Measurements from ENCODE around the gene BHMT. TPM values are rescaled to one million over a fixed set of nuclear protein-coding genes. Genes with fewer than 3 reads are reported as not detected.

BHMT gene
- total RNA-seq, 1 donor from 2014 or later = not detected

DNA sequence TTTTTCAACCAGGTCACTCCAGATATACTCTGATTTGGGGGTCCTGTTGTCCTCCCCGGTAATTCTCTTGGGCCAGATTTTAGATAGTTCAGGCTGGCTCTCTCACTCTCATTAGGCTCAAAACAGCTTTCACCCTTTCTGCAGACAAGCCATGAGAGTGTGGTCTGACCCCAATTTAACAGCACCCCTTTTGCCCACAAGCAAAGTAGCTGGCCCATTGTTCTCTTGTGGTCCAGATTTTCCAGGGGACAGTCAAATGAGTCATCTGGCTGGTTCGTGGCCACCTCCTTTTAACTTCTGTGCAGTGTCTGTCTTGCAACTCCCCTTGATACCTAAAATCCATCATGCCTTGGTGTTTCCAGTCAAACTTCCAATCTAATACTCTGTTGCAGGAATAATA lies 25.5 kb upstream of the BHMT start:
- intact Hi-C loops (cut with DNase I) = no loop called here

DNA sequence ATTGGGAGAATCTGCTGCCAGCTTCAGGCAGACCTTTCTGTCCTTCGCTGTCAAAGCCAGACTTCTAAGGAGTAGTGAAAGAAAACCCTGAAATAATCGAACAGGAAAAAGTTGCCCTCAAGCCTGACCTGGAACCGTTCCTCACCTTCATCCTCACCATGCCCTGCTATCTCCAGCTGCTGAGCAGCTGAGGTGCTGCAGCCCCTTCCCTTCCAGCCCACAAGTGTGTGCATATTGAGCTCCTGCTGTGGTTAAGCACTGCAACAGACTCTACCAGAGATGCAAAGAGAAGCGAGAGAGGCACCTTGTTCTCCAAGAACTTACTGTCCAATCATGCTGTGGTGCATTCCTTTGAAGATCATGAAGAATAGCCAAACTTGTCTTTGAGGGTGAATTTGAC lies 23.1 kb upstream of the BHMT start:
- Histone ChIP-seq H3K36me3 (no peaks in the 10 kb centered on the region), H3K9me3 (no peaks in the 10 kb centered on the region), H3K4me3 (no peak overlapping the region), H3K27me3 (no peaks in the 10 kb centered on the region), H3K4me1 (no peaks in the 10 kb centered on the region), H3K27ac (no peak overlapping the region)
- no peak for DNase-seq (ENCODE audit: low spot score in 2 of 2)
- intact Hi-C loops (cut with DNase I) = no loop called here
- TF ChIP-seq, protein P1, sequence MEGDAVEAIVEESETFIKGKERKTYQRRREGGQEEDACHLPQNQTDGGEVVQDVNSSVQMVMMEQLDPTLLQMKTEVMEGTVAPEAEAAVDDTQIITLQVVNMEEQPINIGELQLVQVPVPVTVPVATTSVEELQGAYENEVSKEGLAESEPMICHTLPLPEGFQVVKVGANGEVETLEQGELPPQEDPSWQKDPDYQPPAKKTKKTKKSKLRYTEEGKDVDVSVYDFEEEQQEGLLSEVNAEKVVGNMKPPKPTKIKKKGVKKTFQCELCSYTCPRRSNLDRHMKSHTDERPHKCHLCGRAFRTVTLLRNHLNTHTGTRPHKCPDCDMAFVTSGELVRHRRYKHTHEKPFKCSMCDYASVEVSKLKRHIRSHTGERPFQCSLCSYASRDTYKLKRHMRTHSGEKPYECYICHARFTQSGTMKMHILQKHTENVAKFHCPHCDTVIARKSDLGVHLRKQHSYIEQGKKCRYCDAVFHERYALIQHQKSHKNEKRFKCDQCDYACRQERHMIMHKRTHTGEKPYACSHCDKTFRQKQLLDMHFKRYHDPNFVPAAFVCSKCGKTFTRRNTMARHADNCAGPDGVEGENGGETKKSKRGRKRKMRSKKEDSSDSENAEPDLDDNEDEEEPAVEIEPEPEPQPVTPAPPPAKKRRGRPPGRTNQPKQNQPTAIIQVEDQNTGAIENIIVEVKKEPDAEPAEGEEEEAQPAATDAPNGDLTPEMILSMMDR (IDR thresholded peaks at IDR 0.05) = no peak

More for the DNA sequence above, 25.5 kb upstream of the BHMT start:
- no peak for DNase-seq (ENCODE audit: low spot score in 2 of 2)
- Histone ChIP-seq H3K4me3 (no peak overlapping the region), H3K9me3 (no peaks in the 10 kb centered on the region), H3K27me3 (no peaks in the 10 kb centered on the region), H3K36me3 (no peaks in the 10 kb centered on the region), H3K4me1 (no peaks in the 10 kb centered on the region), H3K27ac (no peak overlapping the region)
- TF ChIP-seq, protein P1 (IDR thresholded peaks at IDR 0.05) = no peak

DNA sequence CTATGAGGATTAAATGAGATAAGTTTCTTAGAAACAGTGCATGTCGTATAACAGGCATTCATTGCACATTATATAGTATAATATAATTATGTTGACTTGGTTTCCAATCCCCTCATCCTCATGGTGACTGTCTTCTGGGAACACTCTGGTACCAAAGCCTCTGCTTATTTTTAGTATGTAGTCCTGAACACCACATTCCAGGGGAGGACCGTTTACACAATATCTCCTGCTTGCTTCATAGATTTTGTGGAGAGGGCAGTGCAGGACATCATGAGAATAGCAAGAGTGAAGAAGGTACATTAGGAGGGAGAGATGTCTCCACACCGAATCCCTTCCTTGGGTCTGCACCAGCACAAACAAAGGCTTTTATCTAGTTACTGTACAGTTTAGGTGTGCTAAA lies 20.5 kb upstream of the BHMT start:
- Histone ChIP-seq H3K9me3 (no peaks in the 10 kb centered on the region), H3K4me3 (no peak overlapping the region), H3K27ac (no peak overlapping the region), H3K4me1 (no peaks in the 10 kb centered on the region), H3K36me3 (no peaks in the 10 kb centered on the region), H3K27me3 (no peaks in the 10 kb centered on the region)
- DNase-seq (ENCODE audit: low spot score in 2 of 2) = no peak
- intact Hi-C loops (cut with DNase I) = no loop called here
- TF ChIP-seq, protein P1 (IDR thresholded peaks at IDR 0.05) = no peak

DNA sequence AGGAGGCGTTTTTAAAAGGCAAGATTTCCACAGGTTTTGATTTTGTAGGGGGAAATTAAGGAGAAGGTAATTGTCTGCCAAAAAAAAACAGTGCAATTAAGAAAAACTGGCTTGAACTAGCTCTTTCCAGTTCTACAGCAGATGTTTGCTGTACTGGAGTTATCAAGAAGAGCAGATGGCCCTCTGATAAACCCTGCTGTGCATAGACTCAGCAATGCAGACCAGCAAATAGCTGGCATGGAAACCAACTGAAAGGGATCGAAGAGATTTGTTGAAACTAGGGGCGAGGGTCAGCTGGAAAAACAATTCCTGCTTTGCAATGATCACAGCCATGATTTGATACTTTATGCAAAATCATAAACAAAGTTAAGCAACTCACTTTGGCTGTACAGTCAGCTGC lies 17.8 kb upstream of the BHMT start:
- intact Hi-C loops (cut with DNase I) = no loop called here
- TF ChIP-seq, protein P1 (IDR thresholded peaks at IDR 0.05) = no peak
- Histone ChIP-seq H3K36me3 (no peaks in the 10 kb centered on the region), H3K4me1 (no peaks in the 10 kb centered on the region), H3K9me3 (no peaks in the 10 kb centered on the region), H3K27ac (no peak overlapping the region), H3K27me3 (no peaks in the 10 kb centered on the region), H3K4me3 (no peak overlapping the region)
- DNase-seq (ENCODE audit: low spot score in 2 of 2) = no peak

DNA sequence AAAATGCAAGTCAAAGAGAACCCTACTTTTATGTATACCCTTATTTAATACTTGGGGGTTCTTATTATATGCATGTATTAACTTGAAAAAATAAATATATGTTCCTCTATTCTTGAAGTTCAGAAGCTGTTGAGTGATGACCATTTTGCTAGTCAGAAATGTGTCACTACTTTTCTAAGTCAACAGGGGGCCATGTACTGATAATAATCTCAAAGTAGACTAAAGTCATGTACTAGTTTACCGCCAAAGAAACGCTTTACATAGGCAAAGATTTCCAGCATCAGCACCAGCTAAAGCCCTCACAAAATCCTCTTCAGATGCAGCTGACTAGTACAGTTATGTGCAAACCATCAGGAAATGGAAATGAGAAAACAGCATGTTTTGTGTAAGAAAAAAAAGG lies 5.7 kb upstream of the BHMT start:
- peaks cover 0 to 5% of the 10 kb centered on the region in 2 donors for H3K4me1 ChIP-seq
- H3K36me3 ChIP-seq = no peaks in the 10 kb centered on the region
- no peak overlapping the region for H3K4me3 ChIP-seq
- H3K27ac ChIP-seq = no peak overlapping the region
- intact Hi-C loops (cut with DNase I) = no loop called here
- no peaks in the 10 kb centered on the region for H3K27me3 ChIP-seq
- no peaks in the 10 kb centered on the region for H3K9me3 ChIP-seq
- DNase-seq (ENCODE audit: low spot score in 2 of 2) = no peak
- TF ChIP-seq, protein P1 (IDR thresholded peaks at IDR 0.05) = no peak

All from ascending aorta (tissue), 2 donors.